EH (cell line): ENCODE data around the gene PAM16.

Experiments used
- DNase-seq: peaks from one replicate; pipeline ENCODE4 v3.0.0-alpha.2; 2015; ENCODE audit warnings: low read depth

PAM16 gene

GRCh38 chr16:4371357-4372000, 20.4 kb upstream of the PAM16 start, which contains the start of gene VASN:
Gene VASN, plus strand, starts transcription at chr16:4371848. Its CDS starts 9,030 bp downstream, at chr16:4380878.
- DNase-seq, result peak; percentile 80

DNA sequence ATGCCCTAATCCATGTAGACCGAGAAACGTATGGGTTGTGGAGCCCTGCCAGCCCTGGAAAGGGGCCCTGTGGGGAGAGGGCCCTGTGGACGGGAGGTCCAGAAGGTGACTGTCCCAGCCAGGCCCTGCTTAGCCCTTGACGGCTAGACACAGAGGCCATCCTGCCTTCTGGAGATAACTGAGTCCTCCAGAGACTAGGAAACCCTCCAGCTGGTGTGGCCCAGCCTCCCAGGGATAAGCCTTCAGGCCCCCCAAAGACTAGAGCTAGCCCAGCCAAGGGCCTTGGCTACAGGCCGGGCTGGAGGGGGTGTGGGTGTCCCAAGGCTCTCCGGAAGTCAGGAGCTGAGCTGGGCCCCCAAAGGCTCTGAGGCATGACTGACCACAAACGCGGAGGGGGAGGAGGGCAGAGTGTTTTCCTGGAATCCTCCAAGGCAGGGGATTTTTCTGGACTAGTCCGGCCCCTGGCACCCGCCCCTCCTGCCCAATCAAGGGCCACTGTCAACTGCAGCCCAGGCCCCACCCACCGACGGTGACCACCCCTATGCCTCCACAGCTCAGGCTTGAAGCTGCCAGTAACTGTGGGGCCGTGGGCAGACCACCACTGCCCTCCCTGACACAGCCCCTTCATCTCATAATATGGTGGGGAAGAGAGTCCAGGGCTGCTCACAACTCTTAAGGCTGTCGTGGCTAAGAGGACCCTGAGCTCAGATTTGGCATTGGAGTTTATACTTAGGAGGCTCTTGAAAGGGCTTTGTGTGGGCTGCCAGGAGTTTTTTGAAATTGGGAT, 19.6 kb upstream of the PAM16 start:
- DNase-seq, result peak; percentile 84

- no peak for DNase-seq
Measured at GRCh38 chr16:4370151-4370550, 19.0 kb upstream of the PAM16 start.

DNA sequence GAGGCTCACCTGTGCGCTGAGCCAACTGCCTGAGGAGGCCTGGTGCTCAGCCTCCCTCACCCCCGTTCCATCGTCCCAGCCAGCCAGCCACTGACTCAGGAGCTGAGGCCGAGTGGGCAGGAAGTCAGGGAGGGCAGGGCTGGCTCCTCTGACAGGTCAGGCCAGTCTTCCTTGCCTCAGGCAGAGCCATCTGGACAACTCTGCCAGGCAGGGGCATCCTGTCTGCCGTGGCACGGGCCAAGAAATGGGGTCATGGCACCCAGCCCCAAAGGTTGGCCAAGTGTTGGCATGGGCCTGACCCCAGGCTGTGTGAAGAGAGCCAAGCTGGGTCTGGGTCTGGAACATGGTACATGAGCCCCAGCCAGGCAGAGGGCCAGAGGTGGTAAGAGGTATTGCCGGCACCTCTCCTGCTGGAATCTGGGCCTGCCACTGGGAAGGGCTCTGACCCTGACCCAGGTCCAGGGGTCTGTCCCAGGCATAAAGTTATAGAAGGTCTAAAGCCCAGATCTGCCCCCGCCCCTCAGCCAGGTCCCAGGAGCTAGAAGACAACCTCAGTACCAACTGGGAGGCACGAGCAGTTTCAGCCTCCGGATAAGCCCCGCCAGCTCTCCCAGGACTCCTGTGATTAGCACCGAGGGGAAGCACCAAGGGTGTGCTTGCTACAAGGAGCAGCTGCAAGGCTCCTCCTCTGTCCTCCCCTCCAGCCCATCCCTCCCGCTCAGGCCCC, 18.0 kb upstream of the PAM16 start:
- DNase-seq, result peak; percentile 74

GRCh38 chr16:4367393-4367856, 16.3 kb upstream of the PAM16 start:
- DNase-seq, result no peak

GRCh38 chr16:4366016-4366415, 14.9 kb upstream of the PAM16 start:
- DNase-seq, result no peak

- DNase-seq, result no peak
Measured at GRCh38 chr16:4365615-4366014, 14.5 kb upstream of the PAM16 start.

DNA sequence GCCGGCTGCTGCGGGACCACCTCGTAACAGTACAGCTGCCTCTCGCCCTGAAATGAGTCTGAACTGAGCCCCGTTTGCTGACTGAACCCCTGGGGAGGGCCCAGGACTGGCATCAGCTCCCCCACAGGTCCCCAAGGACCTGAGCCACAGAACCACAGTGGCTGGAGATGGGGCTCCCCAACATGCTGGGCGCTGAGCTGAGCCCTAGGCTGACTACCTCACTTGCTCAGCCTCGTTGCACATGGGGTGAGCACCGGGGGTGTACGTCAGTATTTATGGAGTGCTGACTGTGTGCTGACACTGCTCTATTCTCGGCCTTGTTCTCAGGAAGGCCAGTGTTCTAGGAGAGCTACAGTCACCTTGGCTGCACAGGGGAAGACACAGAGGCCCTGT, 13.9 kb upstream of the PAM16 start:
- DNase-seq, result no peak

DNA sequence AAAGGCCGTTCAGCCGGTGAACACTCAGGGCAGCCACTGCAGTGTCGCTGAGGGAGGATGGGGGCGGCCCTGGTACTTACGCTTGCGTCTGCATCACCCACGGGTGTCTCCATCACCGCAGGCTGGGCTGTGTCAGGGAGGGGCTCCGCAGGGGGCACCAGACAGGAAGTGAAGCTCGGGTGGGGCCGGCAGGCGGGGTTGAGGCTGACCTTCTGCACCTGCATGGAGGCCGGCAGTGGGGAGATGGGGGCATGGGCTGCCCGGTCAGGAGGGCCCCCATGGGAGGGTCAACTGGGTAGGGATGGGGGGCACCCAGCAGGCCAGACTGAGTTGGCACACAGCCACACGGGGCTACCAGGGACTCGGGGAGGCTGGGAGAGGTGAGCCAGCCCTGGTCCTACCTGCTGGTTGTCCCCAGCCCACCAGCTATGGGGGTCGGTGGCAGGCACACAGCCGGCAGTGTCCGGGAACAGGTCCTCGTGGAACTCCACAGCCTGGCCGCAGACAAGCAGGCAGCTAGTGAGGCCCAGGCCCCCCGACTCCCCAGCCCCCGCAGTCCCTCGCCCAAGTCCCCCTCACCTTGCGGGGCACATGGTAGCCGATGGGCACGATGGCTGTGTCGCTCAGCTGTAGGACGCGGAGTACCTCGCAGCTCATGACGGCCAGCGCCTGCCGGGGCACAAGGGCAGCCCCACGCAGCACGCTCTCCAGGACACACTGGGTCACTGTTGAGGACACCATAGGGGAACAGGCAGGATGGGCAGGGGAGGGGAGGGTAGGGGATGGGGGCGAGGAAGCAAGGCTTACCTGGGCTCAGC, 13.3 kb upstream of the PAM16 start:
- no peak for DNase-seq

- DNase-seq, result no peak
Measured at GRCh38 chr16:4362476-4363135, 11.5 kb upstream of the PAM16 start.

DNA sequence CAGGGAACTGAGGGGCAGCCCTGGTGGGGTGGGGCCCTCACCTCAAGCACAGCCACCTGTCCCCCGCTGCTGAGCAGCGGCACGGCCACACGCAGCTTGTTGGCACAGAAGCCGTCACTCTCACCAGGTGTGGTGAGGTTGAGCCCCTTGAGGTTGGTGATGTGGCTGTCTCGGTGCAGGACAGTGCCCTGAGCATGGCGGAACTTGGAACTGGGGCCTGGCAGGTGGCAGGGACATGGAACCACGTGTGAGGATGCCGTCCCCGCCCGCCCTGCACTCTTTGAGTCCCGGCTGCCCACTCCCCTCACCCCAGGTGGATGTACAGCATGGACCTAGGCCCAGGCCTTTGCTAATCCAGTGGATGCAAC, 10.8 kb upstream of the PAM16 start:
- no peak for DNase-seq

DNA sequence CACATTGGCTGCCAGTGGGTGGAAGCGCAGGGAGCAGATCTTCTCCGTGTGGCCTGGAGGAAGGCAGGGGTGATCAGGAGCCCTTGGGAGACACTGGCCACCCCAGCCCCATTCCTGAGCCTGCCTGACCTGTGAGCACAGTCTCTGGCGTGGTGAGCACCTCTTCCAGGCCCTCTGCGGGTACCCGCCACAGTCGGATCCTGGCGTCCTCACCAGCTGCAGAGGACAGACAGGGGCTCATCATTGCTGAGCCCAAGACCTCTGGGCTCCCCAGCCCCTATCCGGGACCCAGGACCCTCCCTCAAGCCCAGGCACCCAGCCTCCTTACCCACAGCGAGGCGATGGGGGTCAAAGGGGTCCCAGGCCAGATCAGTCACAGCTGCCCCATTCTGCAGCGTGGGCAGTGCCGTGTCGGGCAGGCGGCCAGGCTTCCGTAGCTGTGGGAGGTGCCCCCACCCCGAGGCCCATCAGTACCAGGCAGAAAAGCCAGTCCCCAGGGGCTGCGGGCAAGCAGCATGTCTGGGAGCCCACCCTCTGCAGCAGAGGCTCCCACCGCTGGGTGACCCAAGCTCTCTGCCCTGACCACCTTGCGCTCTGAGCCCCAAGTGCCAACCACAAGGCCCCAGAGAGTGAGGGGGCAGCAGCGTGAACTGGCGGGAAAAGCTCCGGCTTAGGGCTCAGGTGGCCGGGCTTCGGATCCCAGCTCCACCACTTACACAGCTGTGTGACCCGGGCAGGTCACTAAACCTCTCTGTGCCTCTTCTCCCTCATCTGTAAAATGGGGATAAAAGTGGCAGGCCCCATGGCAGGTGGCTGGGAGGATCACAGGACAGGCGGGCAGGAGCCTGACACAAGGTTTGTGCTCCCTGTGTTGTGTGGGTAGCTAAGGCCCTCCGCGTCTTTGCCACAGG, 10.2 kb upstream of the PAM16 start:
- DNase-seq, result no peak

GRCh38 chr16:4360538-4361021, 9.5 kb upstream of the PAM16 start:
- peak; percentile 44 for DNase-seq

DNA sequence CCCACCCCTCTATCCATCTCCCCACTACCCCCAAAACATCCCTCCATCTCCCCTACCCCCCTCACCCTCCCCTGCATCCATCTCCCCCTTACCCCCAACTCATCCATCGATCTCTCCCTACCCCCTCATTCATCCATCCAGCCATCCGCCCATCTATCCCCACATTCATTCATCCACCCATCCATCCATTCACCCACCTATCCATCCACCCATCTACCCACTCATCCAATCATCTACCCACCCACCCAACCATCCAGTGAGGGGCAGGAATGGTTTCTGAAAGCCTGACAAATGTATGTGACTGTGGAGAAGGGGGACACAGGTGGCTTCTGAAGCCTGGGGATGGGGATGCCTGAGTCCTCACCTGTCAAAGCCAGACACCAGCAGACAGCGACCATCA, 8.8 kb upstream of the PAM16 start:
- no peak for DNase-seq

DNA sequence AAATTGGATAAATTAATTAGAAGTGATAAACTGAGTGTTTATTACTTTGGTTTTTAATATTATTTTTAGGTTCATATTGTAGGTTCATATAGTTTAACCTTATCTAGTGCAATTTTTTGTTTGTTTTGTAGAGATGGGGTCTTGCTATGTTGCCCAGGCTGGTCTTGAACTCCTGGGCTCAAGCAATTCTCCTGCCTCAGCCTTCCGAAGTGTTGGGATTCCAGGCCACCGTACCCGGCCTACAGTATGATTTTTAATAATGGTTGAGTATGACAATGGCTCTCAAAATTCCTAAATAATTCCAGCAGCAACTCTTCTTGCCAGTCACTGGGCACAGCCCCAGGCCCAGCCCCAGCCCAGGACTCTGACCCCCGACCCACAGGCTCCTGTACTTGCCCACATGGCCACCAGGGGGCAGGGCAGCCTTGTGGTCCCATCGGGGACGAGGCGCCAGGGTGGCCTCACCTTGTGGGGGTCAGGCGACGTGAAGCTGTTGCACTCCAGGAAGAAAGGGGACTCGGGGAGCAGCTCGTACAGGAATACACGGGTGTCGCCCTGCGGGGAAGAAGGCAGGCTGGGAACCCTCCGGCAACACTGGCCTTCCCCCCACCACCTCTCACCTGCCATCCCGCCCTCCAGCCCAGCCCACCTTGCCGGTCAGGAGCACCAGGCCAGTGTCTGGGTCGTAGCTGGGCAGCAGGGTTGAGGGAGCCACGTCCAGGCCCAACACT, 7.9 kb upstream of the PAM16 start:
- peak; percentile 50 for DNase-seq

GRCh38 chr16:4358236-4358635, 7.1 kb upstream of the PAM16 start:
- DNase-seq, result no peak

- no peak for DNase-seq
Measured at GRCh38 chr16:4356820-4357219, 5.7 kb upstream of the PAM16 start.

DNA sequence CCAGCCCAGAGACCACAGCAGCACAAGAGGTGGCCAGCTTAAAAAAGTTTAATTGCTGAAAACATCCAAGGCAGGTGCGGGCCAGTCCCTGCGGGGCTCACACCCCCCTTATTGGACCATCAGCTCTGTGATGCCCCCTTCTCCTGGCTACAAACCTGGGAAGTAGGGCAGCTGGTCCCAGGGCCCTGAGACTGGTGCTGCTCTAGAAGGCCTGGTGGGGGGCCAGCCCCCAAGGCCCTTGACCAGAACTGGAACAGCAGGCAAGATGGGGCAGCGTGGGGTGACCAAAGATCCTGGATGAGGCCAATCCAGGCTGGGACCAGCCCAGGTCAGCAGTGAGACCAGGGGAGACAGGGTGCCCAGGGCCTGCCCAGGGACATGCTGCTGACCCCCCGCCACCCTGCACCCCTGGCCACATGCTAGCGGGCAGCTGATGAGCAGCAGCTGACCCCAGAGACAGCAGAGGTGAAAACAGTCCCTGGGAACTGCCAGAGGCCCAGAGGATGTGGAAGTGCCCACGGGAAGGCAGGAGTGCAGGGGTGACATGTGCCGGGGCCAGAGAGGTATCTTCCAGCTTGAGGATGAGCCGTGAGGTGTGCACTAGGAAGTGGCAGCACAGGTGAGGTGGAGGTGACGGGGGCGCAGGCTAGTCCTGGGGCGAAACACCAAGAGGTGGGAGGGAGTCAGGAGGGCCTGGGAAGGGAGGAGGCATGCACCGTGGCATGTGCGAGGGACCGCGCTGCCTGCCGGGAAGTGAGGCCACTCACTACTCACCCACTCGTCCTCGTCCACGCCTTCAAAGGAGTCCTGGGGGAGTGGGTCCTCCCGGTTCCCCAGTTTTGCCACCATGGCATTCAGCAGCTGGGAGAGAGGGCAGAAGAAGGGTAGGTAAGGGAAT, 3.6 kb upstream of the PAM16 start:
- DNase-seq, result no peak

DNA sequence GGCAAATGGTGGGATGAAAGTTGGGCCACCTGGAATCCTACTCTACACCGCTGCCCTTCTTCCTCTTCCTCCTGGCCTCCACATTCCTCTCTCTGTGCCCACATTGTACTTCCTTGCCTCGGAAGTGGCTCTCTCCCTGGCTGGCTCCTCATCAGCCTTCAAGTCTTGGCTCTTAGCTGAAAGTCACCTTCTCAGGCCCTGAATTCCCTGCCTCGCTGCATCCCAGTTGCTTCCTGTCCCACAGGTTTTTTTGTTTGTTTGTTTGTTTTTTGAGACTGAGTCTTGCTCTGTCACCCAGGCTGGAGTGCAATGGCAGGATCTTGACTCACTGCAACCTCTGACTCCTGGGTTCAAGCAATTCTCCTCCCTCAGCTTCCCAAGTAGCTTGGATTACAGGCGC, 2.6 kb upstream of the PAM16 start:
- no peak for DNase-seq
